Head of caudate nucleus (tissue), 42 donors: ENCODE data around the gene CBS.
A peak's percentile ranks its signal among the peaks of the same experiment; 100 is the strongest.
"Not testable (repeated sequence)": the region's sequence is repeated elsewhere in the genome, so short reads cannot be mapped to it uniquely, and the experiment has no call there.

Experiments
- DNase-seq, 42 donors: peaks; one replicate each; pipeline versions ENCODE4 v3.0.0 to v3.0.0-alpha.2; 2020 to 2021; ENCODE audit warnings: mixed read lengths in 7 of 42
- intact Hi-C: fragments of 100-400 bp; cut with DNase I; formaldehyde crosslinking; loops from one replicate; pipeline ENCODE4 v1.15.0; 2022

The CBS gene

DNA sequence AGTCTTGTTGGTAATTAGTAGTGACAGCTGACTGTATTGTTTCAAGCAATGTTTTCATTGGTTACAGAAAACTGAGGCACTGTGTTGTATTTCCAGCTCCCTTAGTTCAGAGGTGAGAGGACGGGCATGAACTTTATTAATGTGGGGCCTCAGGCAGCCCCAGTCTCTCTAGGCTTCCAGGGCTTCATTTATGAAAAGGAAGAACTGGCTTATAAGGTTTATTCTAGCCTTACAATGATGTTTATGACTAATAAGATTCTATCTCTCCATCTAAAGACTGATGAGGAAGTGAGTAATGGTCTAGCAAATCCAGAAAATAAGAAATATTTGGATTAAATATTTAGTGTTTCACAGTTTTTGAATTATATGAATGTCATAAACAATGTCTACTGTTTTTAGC, 41.5 kb downstream of the CBS start:
- DNase-seq: no peak
- intact Hi-C loops: no loop called here

DNA sequence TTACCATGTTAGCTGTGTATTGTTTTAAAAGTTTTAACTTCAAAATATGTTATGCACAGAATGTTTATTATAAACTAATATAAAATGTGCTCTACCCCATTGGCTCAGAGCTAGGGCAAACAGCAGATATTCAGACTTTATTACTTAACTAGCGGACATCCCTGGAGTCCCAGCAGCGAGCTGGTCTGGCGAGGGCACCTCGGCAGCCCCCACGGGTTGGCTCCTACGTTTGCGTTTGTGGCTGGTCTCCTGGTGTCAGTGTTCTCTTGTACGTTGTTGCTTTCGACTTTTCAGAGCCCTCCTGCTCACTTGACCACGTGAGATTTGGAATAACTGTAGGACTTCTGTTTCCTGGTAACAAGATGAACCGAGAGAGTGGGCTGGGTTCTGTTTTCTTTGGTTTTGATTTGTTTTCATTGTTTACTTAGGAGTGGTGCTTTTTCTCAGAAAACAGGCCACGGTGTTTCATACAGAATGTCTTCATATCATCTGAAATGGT, 44.5 kb downstream of the CBS start:
- intact Hi-C loops: no loop called here
- no peak for DNase-seq

- no peak for DNase-seq
These were observed 45.9 kb downstream of the CBS start for GRCh38 chr21:43029785-43030184.

GRCh38 chr21:43027846-43028731, 47.5 kb downstream of the CBS start:
- DNase-seq: peak in 13 of 42 donors; percentile 10 to 64 (median 30)
- intact Hi-C loops: no loop called here

More at GRCh38 chr21:43029785-43030184, 45.9 kb downstream of the CBS start:
- intact Hi-C loops: no loop called here

DNA sequence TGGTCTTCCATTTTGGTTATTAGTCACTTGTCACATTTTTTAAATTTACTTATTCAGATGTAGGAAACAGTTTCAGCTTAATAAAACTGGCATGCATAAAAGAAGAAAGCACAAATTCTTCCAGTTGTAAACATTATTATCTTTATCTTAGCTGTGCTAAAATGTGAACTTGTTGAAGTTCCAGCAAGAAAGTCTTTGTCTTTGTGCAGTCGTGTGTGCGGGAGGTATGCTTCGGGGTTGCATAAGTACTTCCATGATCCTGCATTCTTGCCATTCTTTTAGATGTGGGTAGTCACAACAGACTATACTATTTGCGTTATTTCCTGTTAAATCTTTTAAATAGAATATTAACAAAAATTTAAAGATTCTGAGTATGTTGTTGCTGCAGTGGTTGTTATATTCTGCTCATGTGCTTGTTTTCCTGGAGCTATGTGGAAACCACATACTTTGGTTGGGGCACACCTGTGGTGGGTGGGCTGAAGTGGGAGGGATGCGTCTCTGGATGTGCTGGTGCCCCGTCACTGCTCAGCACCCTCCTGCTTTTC, 49.9 kb downstream of the CBS start:
- DNase-seq: no peak
- intact Hi-C loops: no loop called here

DNA sequence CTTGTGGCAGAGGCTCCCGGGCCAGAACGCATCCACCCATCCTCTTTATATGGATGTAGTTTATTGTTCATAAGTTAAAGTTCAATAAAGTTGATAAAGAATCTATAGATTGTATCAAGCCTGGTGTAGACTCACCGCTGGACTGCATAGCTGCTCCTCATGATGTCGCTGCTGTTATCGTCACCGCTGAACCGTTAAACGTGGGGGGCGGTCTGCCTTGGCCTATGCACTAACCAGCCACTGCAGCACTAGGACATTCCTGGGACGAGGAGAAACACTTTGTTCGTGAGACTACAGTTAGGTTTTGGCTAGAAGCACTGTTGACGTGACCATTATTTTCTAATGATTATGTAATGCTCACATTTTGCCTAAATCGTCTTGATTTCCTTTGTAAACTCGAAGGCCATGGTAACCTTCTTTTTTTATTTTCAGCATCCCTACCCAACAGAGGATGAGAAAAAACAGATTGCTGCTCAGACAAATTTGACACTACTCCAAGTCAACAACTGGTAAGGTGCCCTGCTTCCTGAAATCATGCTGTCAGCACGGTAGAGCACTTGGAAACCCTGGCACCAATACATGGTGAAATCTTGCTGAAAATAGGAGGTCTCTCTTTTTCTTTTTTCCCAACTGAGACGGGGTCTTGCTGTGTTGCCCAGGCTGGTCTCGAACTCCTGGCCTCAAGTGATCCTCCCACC, 51.0 kb downstream of the CBS start:
- no peak for DNase-seq
- intact Hi-C loops: no loop called here

GRCh38 chr21:43023175-43023574, 52.5 kb downstream of the CBS start:
- intact Hi-C loops: no loop called here
- DNase-seq: no peak

- DNase-seq: no peak
- intact Hi-C loops: no loop called here
These were observed 53.7 kb downstream of the CBS start for GRCh38 chr21:43021756-43022600.

DNA sequence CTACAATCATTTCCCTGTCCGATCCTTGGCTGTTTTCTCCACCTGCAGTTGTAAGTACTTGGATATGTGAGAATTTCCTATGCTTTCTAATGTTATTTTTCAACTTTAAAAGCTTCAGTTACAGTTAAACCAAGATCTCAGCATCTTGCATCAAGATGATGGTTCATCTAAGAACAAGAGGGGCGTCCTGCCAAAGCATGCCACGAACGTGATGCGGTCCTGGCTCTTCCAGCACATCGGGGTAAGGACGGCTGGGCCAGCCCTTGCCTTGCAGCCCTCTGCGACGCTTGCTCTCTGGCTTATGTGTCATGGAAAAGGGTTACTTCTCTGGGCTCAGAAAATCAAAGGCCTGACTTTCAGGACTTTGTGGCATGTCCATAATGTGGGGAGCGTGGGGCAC, 54.4 kb downstream of the CBS start:
- intact Hi-C loops: no loop called here
- no peak for DNase-seq

- intact Hi-C loops: no loop called here
- no peak for DNase-seq
These were observed 54.9 kb downstream of the CBS start for GRCh38 chr21:43020771-43021170.

DNA sequence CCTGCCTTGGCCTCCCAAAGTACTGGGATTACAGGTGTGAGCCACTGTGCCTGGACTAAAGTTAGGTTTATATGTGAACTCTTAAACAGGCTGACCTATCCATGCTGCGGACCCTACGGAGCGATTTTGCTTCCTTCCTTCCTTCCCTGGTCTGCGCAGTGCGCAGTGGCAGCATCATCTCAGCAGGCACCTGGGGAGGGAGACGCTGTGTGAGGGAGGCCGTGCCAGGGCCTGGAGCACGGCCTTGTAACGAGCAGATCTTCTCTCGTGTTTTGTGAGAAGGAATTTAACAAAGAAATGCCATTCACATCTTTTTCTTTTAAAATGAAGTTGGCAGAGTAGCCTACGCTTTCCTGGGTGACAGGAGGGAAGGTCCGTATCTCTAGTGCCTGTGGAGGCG, 55.5 kb downstream of the CBS start:
- intact Hi-C loops: no loop called here
- DNase-seq: no peak

DNA sequence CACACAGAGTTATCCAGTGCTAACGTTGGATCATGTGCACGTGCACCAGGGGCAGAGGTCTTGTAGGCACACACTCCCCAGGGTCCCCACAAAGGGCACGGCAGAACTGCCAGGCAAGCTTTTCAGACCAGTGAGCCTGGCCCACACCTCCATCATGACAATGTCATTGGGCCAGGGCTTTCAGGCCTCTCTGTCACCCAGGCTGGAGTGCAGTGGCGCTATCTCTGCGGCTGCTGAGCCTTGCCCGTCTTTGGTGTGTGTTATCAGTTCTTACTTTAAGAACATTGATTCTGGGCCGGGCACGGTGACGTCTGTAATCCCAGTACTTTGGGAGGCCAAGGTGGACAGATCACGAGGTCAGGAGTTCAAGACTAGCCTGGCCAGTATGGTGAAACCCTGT, 57.1 kb downstream of the CBS start:
- intact Hi-C loops: no loop called here

GRCh38 chr21:43016728-43017127, 58.9 kb downstream of the CBS start:
- intact Hi-C loops: no loop called here

More for the DNA sequence above, 57.1 kb downstream of the CBS start:
- DNase-seq: no peak

GRCh38 chr21:43015906-43016540, 59.6 kb downstream of the CBS start:
- intact Hi-C loops: no loop called here
- DNase-seq: peak in 1 of 42 donors; percentile 16

More at GRCh38 chr21:43016728-43017127, 58.9 kb downstream of the CBS start:
- DNase-seq: no peak

DNA sequence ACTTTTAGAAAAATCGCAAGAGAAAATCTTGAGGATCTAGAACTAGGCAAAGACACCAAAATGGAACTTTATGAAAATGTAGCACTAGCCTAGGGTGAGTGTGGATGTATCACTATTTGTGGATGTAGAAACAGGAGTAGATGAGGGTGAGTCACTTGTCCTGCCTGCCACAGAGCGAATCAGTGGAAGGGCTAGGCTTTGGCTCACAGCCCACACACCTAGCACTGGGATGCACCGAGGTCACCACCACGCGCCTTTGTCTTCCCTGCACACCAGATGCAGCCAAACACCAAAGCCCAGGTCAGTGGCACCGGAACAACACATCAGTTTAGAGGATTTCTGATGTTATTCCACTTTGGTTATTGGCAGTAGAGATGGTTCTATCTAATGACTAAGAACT, 63.0 kb downstream of the CBS start:
- intact Hi-C loops: no loop called here
- DNase-seq: no peak

GRCh38 chr21:43006874-43007208, 68.8 kb downstream of the CBS start:
- intact Hi-C loops: no loop called here
- DNase-seq: no peak

GRCh38 chr21:43006051-43006873, 69.4 kb downstream of the CBS start:
- intact Hi-C loops, DNase-seq: not testable (repeated sequence)

GRCh38 chr21:43005635-43006034, 70.0 kb downstream of the CBS start:
- no peak for DNase-seq
- intact Hi-C loops: no loop called here
